HG03520 (cell line): Measurements from ENCODE around the gene IER5.
A peak's percentile ranks its signal among the peaks of the same experiment; 100 is the strongest.
"Not testable (repeated sequence)": the region's sequence is repeated elsewhere in the genome, so short reads cannot be mapped to it uniquely, and the experiment has no call there.

Experiments used
- ATAC-seq: cut with Tn5 transposase; IDR thresholded peaks from one replicate; pipeline ENCODE4 v1.9.1; 2021; ENCODE audit warnings: mild to moderate bottlenecking, moderate library complexity; ENCODE audit not compliant: unreplicated experiment

Gene IER5

DNA sequence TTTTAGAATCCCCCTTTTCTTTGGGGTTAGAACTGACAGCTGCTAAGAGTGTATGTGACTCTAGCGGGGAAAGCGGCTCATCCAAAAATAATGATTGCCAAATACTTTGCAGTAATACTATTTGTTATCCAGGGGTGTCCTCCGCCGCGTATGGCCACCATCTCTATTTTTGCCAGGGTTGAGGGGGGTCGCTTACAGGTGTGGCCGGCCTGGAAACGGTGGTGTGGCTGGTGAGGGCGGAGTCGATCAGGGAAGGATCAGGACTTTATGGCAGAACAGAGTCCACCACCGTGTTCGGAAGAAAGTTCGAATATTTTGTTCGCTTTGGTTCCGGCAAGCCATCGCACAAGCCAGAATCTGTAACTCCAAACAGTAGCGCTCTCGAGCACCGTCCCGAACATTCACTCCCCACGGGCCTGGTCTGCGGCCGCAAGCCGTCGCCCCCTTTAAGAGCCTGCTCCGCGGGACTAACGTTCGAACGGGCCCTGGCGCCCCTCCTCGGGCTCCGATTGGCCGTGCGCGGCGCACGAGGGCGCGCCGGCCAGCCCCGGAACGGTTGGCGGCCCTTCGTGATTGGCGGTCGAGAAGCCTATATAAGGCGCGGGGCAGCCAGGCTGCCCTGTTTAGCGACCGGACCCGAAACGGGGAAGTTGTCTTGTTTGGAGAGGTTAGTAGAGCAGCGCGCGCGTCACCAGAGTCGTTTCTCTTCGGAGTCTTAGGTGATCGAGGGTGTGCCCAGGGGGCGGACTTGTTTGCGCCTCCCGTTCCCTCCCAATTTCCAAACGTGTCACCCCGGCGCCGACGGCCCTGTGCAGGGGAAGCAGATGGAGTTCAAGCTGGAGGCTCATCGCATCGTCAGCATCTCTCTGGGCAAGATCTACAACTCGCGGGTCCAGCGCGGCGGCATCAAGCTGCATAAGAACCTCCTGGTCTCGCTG lies at the start of gene IER5:
Gene IER5 (plus strand): TSS at position 622 of the 938 bp plus-strand sequence. CDS start 203 bp downstream, at position 825.
- peak; percentile 73 for ATAC-seq

DNA sequence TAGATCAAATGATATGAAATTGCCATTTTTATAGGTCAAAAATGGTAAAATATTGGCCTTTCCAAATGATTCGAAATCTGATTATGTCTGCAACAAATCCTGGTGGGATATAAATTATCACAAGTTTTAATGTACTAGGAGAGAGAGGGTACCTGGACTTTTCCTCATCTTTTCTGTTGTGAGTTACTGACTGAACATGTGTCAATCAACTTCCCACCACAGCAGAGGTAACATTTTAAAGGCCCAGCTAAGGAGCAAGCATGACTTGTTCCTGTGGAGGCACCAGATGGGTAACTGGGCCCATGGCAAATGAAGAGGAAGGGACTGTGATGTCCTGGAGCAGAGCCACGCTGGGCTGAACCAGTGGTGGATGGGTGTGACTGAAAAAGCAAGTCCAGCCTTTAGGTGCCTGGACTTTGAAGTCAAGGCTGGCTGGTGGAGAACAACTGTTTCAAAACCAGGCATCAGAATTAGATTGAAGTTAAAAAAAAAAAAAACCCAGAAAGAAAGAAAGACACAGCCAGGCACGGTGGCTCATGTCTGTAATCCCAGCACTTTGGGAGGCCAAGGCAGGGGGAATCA lies 48.1 kb upstream of the IER5 start:
- no peak for ATAC-seq

DNA sequence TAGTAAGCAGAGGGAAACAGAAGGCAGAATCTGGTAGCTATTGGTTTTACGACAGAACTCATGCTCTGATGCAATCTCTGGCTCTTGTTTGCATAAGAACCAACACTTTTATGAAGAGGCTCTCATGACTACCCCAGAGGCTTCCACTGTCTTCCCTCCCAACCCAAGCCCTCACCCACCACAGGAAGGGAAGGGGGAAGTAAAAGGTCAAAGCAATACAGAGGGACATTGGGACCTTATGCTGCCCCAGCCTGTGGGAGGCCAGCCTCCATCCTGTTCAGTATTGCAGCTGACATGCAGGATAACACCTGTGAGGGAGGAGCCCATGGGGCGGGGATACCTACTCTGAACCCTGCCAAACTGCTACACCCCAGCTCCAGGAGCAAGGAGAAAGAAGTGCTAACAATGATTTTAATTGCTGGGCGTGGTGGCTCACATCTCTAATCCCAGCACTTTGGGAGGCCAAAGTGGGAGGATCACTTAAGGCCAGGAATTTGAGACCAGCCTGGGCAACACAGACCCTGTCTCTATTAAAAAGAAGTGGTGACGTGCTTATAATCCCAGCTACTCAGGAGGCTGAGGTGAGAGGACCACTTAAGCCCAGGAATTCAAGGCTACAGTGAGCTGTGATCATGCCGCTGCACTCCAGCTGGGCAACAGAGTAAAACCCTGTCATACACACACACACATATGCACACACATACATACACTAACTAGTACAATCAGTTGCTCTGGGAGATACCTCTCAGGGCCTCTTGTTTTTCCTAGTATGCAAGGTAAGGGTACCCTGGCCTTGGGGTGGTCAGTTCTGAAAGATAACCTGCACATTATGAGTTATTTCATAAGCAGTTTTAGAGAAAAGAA lies 45.2 kb upstream of the IER5 start:
- ATAC-seq = no peak

DNA sequence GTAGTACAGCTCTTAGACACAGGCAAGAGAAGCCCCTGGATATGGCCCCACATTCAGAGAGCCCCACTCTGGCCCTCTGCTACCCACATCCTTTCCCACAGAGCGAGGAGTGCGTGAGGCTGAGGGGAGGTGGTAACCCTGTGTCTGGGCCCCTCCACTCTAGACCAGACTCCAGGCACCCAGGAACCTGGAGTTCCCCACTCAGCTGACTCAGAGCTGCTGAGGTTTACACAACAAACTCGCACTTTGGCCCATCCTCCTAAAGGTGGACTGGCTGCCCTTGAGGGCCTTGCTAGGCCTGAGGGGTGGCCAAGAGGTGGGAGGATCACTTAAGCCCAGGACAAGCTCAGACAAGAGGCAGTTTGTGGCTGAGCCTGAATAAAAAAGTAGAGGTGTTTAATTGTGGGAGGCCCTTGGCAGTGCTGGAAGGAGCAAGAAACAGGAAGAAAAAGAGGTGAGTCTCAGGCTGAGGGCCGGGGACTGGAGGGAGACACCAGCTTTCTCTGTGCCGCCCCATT lies 44.0 kb upstream of the IER5 start:
- peak; percentile 78 for ATAC-seq

DNA sequence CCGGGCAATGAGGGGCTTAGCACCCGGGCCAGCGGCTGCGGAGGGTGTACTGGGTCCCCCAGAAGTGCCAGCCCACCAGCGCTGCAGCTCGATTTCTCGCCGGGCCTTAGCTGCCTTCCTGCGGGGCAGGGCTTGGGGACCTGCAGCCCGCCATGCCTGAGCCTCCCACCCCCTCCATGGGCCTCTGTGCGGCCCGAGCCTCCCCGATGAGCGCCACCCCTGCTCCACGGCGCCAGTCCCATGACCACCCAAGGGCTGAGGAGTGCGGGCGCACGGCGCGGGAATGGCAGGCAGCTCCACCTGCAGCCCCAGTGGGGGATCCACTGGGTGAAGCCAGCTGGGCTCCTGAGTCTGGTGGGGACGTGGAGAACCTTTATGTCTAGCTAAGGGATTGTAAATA lies 42.6 kb upstream of the IER5 start:
- ATAC-seq = not testable (repeated sequence)

DNA sequence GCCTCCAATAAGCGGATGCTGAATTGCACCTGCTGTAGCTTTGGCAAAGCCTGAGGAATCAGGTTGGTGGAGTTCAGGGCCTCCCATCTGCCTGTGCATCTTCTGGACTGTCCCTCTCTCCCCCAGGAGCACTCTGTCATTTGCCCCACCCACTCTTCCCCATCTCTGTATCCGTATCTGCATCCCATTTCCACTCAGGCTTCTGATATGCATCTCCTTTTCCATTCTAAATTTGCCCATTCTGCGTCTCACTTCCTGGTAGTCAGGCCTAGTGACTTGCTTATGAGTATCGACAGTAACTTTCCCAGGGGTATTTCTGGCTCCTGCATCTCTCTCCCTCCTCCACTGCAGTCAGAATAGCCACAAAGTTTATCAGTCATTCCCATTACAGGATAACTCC lies 39.1 kb upstream of the IER5 start:
- no peak for ATAC-seq

DNA sequence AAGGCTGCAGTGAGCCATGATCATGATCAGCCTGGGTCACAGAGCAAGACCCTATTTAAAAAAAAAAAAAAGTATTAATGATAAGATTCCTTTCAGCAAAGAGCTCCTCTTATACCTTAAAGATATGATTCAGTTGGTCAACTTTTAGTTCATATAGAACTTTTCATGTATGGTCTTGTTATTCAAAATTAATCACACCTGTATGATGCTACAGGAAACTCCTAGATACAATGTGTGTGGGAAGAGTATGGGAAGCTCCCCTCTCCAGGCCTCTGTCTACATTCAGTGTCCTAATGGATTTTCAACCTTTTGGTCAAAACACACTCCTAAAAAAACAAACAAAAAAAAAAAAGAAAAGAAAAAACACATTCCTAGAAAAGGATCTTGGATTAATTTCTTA lies 37.6 kb upstream of the IER5 start:
- no peak for ATAC-seq

DNA sequence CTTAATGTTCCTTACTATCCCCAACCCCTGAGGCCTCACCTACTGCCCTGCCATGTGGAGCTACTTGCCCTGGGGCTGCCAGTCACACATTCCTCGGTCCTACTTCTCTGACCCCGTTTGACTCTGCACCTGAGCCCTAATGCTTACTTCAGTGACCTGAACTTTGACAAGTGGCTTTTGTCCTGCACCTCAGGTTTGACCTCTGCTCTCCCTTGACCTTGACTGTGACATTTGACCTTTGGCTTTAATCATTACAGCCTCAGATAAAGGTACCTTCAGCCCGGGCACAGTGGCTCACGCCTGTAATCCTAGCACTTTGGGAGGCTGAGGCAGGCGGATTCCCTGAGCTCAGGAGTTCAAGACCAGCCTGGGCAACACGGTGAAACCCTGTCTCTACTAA lies 31.9 kb upstream of the IER5 start:
- no peak for ATAC-seq

DNA sequence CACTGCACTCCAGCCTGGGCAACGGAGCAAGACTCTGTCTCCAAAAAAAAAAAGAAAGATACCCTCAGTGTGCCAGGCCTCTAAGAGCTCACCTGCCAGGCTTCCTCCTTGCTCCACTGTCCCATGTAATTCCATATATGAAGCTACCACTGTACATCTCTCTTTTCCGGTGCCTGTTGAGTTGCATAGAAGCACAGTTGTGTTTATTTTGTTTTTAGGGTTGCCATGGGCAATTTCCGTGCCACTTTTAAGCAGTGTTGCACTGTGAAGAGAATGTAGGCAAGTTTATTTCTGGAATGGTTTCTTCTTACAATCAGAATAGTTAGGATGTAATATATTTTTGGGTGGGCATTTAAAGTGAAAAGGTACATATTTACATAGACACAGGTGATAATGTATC lies 31.4 kb upstream of the IER5 start:
- no peak for ATAC-seq

DNA sequence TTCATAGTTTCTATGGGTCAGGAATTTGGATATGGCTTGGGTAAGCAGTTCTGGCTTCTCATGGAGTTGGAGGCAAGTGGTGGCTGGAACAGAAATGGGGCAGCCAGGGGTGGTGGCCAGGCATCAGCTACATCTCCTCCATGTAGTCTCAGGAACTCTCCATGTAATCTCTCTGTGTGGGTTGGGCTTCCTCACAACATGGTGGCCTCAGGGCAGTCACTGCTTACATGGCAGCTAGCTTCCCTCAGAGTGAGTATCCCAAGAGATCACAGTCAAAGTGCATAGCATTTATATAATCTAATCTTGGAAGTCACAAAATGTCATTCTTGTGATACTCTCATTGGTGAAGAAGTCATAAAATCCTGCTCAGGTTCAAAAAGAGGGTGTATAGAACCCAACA lies 29.1 kb upstream of the IER5 start:
- no peak for ATAC-seq

DNA sequence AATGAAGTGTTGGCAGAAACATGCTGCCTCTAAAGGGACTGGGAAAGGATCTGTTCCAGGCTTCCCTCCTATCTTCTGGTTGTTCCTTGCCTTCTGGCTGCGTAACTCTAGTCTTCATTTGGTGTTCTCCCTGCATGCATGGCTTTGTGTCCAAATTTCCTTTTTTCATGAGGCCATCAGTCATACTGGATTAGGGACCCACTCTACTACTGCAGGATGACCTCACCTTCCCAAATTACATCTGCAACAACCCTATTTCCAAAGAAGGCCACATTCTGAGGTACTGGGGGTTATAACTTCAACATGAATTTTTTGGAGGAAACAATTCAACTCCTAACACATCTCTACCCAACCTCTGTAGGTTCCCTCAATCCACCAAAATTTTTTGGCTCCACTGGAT lies 28.4 kb upstream of the IER5 start:
- ATAC-seq = no peak

DNA sequence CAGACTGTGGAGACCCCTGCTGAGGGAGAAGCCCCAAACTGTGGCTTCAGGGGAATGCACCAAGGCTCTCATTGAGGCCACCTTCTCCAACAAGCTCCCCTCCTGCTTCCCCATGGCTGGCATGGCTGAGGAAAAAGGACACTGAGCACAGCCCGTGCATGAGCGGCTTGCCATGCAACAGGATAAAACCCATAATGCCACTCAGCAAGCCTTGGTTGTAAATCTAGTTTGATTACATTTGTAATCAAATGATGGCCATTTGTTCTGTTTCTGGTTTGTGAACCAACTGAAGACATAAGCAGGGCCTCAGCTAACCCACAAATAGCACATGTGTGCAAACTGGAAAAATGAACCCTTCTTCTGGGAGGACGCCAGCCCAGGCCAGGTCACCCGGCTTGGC lies 27.6 kb upstream of the IER5 start:
- not testable (repeated sequence) for ATAC-seq

DNA sequence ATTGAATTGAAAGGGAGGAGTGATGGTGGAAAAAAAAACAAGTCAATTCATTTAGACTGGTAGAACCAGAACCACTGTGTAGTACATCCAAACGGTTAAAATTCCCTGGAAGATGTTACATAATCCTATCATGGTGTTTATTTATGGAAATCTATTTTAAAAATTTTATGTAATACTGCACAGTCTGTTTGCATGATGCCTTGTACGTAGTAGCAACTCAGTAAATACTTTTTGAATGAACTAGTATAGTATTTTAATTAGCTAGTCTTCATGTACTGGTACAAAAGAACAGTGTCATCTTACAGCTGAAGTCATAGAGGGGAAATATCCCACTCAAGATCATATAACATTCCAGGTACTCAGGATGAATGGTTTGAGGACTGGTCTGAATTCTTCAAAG lies 27.0 kb upstream of the IER5 start:
- ATAC-seq = no peak

DNA sequence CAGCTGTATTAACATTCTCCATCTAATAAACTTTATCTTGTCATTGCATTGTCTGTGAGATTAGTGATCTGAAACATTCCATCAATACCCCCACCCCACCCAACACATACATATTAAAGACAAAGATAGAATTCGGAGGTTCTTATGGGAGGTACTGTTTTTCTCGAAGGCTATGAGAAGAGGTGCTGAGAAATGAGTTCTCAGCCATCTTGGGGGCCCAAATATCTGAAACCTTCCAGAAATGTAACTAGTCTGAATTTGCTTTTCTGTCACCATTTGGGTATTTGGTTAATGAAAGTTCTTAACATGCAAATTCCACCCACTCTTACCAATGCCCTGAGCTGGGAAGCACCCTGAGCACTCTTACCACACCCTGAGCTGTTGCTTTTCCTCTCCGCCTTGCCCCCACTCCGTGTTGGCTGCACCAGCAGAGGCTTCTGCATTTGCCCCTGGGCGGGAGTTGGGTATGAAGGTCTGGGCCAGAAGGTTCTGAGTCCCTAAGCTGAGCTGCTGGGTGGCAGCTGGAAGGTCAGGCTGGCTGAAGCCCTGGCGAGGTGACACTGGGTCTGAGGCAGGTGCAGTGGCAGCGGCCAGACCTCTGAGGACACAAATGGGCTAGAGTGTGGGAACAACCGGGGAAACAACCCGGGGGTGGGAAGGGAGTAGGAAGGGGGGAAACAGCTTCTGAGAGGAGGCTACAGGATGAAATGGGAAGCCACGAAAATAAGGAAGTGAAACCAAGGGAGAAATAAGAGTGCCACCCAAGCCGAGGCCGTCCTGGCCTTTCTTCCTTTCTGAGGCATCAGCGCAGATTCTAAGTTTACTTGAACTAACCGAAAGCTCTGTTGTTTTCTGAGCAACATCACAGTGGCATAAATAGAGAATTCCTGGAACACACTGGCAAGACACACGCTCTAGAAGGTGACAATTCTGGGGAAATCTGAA lies 26.3 kb upstream of the IER5 start:
- ATAC-seq = peak; percentile 71

DNA sequence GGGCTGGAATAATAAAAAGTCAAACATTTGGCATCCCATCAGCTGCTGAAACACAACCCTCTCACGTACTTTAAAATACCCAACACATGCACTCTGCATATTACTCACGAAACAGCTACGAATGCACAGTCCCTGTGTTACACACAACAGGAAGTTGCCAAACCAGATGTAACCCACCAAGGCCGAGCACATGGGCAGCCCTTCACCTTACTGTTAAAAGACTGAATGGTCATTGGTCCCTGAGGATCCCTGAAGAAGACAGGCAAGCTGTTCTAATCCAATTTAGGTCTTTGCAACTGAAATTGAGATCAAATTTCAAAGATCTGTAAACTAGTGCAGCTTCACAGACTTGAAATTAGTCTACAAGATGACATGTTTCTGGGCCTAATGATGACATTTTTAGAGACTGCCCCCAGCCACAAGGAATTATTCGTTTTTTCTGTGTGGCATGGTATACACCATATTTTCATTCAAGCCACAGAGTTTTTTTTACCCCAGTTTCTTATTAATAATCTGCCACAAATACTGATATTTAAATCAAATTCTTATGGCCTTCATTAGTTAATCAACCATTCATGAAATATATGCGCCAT lies 25.6 kb upstream of the IER5 start:
- peak; percentile 71 for ATAC-seq

DNA sequence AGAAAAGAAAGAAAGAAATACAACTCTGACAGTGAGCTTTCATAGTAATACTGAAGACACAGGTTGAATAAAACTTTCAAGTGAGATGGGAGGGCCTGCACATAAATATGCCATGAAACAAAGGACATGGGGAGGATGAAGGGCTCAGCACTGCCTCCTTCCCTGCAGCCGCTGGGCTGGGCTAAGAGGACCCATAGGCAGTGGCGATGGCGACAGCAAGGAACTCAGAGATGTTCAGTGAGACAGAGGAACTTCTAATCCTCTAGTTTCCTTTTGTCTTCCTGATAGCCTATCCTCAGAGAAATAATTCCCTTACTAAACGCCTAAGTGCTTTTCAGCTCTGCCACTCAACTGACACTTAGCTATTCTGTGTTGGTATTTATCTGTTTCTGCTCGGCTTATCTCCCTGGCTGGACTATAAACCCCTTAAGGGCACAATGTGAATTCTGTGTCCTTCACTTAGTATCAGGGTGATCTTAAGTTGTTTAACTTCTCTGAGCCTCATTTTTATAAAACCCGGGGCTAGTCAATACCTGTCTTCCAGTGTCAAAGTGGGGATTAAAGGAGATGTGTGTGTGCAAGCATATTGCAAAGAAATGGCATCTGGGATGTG lies 24.4 kb upstream of the IER5 start:
- no peak for ATAC-seq

DNA sequence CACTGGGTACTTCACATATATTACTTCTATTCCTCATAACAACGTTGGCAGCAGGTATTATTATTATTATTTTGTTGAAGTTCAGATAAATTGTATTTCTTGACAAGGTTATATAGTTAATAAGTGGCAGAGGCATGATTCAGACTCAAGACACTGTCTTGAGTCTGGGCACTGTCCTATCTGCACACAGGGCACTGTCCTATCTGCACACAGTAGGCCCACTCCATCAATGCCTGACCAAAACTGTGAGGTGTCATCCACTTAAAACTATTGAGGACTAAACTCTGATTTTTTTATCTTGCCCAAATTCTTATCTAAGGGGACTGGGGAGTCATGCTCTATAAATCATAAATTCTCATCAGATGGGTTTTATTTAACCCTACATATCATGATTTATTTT lies 23.8 kb upstream of the IER5 start:
- ATAC-seq = no peak

DNA sequence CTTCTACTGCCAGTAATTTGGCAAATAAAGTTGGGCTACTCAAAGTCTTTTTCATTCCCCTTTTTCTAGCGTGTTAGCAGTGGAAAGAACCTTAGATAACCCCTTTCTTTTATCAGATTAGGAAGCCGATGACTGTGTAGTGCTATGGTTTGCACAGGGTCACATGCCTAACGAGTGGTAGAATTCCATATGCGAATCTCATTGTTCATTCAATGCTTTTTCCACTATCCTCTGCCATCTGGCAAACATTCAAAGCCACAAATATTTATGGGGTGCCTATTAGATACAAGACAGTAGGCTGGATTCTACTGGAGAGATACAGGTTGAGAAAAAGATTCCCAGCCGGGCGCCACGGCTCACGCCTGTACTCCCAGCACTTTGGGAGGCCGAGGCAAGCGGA lies 14.9 kb upstream of the IER5 start:
- no peak for ATAC-seq

DNA sequence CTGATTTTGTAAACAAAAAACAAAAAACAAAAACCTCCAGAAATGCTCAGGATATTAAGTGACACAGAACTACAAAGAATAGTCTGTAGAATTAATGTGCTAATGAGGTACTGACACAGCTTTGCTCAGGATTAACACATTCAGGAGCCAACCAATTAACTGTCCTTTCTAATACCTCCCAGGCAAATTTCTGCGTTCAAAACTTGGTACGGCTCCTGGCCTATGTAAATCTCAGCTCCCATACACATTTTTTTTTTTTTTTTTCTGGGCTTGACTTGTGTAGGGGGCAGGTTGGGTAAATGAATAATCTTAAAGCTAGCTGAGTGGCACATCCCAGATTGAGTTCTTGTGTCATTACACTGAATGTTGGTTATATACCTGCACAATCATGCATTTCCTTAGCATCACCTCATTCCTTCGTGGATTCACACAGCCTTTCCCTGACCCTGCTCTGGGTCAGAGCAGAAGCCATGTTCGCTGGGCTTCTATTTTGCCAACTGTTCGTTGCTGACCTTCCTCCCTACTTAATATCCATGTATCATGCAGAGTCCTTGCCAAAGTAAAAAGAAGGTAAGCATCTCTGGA lies 12.6 kb upstream of the IER5 start:
- no peak for ATAC-seq
